GM12892 (cell line): ENCODE measurements around the gene ZEB2.

Experiments used
- DNase-seq: peaks from one replicate; pipeline ENCODE4 v3.0.0; 2011; ENCODE audit not compliant: insufficient read length
- FAIRE-seq: peaks from 2 replicates; lab custom pipeline; 2011; peaks lifted over from hg19 to GRCh38; lab: Jason Lieb, UNC
- POLR2A ChIP-seq: IDR thresholded peaks from 2 replicates; pipeline ENCODE4 v1.6.1; 2011; ENCODE audit warnings: low read depth, low read length, control low read depth
- POLR2AphosphoS5 ChIP-seq: IDR thresholded peaks from 2 replicates; pipeline ENCODE4 v1.6.1; 2011; ENCODE audit warnings: low read depth, low read length, control low read depth
- TAF1 ChIP-seq: IDR thresholded peaks from 2 replicates; pipeline ENCODE4 v1.6.1; 2011; ENCODE audit warnings: low read depth, mild to moderate bottlenecking, control low read depth, low read length, borderline replicate concordance

The ZEB2 gene

DNA sequence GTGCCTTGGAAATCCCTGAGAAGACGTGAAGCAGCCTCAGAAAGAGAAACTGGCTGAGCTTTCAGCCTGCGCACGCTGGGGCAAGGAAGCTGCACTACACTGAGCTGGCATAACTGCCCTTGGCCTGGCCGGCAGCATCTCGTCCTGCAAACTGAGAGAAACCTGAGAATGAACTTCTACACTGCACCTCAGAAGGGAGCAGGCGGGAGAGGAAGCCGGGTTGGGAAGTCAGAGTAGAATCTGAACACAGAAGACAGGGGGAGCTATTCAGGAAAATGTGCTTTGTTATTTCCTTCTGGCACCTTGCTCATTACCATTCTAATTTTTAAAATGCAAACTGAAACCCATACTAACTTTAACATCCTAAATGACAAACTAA lies 70.9 kb downstream of the ZEB2 start:
- TF ChIP-seq POLR2A (no peak), POLR2AphosphoS5 (no peak), TAF1 (no peak)
- no peak for FAIRE-seq
- DNase-seq = no peak

DNA sequence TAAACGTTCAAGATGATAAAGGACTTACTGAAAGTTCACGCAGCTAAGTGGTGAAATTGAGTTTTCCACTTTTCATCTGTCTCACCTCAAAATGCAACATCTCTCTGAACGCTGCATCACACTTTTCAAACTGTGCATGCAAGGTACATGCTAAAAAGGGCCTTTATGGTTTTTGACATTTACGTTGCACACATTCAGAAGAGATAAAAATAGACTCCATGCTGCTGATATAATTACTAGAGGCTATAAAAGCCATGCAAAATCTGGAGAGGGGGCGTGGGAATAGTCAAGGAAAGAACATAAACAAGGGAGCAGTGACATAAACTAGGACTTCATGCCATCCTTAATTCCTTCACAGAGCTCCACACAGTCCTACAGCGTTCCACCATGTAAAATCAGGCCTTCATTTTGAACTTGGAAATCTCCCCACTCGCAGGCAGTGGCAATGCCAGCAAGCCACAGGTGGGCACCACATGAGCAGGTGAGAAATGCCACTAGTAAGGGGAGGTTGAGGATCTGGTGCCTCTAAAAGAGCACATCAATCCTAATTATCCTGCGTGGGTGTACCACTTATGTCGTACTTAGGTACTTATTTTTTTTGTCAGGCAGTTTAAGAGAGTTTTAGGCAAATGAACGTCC lies 71.4 kb downstream of the ZEB2 start:
- no peak for DNase-seq
- TF ChIP-seq POLR2AphosphoS5 = no peak
- no peak for TF ChIP-seq POLR2A
- TF ChIP-seq TAF1 = no peak
- no peak for FAIRE-seq

DNA sequence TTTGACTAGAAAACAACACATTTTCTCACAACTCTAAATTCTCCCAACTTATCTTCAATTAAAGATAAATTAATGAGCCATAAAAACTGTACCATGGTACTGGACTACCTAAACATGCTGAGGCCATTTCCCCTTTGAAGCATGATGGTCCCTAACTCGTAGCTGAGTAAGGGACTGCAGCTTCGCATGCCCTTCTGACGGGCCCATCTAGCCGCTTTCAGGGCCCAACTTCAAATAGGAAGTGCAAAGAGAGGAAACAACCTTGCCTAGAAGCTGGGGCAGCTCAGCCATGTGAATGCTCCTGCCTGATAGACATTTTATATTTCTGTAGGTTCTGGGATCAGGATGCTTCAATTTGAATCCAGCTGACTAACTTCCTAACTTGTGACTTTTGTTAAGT lies 72.4 kb downstream of the ZEB2 start:
- TF ChIP-seq TAF1 (no peak), POLR2A (no peak), POLR2AphosphoS5 (no peak)
- no peak for DNase-seq
- FAIRE-seq = no peak

DNA sequence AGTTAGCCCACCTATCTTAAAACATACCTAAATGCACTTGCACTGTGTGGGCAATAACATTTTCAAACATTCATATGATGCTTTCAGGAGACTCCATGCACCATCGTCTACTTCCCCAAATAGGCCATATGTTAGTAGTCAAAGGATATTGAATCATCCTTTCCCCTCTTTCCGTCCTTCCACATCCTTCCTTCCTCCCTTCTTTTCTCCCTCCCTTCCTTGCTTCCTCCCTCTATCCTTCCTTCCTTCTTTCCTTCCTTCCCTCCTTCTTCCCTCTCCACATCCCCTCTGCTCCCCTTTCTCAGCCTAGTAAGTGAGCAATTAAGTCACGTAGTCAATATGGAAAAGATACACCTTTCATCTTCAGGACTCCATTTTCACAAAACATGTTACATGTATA lies 73.8 kb downstream of the ZEB2 start:
- FAIRE-seq (no peak), DNase-seq (no peak)
- TF ChIP-seq TAF1 = no peak
- TF ChIP-seq POLR2A = no peak
- no peak for TF ChIP-seq POLR2AphosphoS5

DNA sequence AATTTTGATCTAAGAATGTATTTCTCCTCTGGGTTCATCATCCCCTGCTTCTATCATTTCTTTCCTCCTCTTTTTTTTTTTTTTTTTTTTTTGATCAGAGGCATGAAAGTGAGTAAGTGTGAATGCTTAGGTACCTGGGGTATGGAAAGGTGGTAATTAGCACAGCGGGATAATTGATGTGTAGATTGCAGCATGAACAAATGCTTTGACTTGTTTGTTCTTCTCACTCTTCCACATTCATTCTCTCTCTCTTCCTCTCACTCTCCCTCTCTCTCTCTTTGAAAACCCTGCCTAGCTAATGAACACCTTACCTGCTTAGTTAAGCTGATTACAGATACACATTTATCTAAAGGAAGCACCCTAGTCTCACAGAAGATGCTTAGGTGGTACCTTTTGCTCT lies 74.7 kb downstream of the ZEB2 start:
- no peak for TF ChIP-seq POLR2A
- no peak for TF ChIP-seq POLR2AphosphoS5
- no peak for TF ChIP-seq TAF1
- FAIRE-seq (no peak), DNase-seq (no peak)

DNA sequence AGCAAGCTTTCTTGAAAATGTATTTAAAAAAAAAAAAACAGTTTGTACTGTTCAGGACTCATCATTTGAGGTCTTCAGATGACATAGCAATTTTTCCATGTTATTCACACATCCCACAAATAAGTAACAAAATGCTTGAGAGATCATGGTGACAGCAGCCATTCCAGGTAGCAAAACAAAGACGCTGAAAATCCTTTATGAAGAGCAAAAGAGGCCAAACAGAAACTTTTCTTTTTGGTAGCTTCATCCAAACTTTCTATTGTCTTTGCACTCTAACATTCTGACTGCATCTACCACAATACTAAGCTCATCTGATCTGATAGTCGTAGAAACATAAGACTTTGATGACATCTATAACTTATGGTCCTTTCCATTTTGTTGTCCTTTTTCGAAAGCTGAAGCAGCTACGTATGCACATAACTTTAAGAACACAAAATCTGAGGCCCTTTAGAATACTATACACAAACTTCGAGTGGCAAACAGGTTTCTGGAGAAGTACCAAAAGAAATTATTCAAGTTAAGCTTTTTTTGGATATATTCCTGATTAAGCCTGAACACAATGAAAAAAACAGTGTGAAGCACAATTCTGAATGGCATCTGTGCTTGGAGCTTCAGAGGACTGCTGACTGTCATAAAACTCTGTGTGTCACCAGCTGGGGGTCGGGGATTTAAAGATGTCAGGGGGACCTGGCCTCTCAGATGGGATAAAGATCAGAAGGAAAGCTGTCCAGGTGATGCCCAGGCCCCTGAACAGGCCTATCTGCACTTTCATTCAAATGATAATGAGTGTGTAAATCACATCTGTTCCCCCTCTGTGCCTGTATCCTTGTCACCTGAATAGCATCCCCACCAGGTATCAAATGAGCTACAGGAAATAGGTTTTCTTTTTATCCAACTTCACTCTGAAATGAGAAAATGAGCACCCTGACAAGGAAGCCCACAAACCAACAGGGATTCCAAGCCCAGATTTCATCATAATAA lies 75.8 kb downstream of the ZEB2 start:
- no peak for DNase-seq
- TF ChIP-seq TAF1 (no peak), POLR2AphosphoS5 (no peak), POLR2A (no peak)
- FAIRE-seq = peak; percentile 30

DNA sequence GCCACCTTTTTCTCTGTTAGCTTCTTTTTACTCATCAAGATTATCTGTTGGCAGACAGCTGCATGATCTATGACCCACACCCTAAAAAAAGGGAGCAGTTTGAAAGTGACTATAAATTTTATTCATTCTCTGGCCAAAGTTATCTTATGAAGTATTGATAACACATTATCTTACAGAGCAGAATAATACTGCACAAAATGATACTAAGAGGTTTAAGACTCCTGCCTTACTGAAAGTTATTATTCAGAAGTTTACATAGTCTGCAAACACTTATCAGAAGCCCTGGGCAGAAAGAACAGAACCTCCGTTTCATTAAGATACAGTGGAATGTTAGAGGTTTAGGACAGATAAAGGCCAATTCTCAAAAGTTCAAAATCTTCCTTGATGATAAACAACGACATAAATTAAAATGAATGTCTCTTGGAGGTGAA lies 78.2 kb downstream of the ZEB2 start:
- no peak for DNase-seq

DNA sequence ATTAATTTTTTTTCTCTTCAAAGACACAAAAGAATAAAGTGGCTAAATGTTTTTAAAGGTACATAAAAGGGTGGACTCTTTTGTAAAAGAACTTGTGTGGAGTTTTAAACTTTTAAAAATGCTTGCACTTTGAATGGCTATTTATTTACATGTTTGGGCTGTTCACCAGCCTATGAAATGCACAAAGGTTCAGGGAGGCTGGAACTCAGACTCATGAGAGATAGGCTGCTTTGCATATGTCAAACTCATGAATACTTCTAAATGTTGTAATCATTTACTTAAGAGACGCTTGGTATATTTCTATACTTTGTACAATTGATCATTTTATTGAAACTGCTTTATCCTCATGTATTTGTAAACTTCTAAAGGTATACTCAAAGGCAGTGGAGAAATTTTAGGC lies 79.9 kb downstream of the ZEB2 start:
- TF ChIP-seq POLR2AphosphoS5 = no peak
- TF ChIP-seq POLR2A = no peak
- TF ChIP-seq TAF1 = no peak
- no peak for DNase-seq
- FAIRE-seq = no peak

More for the DNA sequence above, 78.2 kb downstream of the ZEB2 start:
- no peak for FAIRE-seq
- TF ChIP-seq TAF1 (no peak), POLR2AphosphoS5 (no peak)

DNA sequence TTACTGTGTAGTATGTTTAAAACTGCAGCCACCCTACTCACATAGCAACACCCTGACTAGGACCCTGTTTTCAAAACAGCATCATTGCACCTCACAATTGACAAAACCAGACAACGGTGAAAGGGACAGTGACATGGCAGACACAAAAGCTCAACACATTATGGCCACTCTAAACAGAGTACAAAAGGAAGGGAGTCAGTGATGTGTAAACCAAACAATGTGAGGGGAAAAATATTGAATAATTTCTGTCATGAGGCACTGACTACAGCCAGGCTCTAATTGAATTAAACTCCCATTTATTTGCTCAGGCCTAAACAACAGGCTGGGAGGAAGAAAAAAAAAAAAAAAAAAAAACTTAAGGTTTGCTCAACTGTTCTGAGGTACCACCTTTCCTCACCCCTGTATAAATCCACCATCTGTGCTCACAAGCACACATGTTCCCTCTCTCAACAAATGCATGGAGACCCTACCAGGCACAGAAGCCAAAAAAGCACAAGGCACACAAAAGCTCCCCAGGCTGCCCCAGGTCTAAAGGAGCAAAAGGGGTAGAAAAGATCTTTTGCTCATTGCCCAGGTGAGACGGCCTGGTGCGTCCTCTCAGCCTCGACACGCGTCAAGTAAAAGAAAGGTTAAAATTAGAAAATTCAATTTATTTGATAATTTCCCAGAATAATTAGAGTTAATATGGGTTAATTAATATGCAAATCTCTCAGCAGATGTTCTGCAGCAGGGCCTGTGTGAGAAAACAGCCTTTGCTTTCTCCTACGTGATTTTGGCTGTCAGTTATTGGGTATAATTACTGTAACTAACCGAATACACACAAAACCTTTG lies 80.9 kb downstream of the ZEB2 start:
- DNase-seq (no peak), FAIRE-seq (no peak)
- TF ChIP-seq TAF1 (no peak), POLR2AphosphoS5 (no peak), POLR2A (no peak)

DNA sequence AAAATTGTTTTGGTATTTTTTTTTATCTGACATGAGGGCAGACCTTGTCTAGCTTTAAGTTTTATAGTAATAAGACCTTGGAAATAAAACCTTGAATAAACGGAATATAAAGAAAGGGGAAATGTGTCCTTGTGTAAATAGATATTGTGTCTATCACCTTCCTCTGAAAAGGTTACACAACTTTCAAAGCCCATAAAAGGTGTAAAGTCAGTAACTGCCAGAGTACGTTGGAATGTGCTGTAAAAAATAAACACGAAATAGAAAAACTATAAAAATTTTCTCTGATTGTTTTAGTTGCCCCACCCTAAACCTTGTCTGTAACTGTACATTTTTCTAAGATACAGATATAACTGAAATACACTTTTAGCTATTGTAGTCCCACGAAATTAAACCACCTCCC lies 82.3 kb downstream of the ZEB2 start:
- FAIRE-seq = no peak
- DNase-seq = no peak
- TF ChIP-seq POLR2A (no peak), TAF1 (no peak), POLR2AphosphoS5 (no peak)

DNA sequence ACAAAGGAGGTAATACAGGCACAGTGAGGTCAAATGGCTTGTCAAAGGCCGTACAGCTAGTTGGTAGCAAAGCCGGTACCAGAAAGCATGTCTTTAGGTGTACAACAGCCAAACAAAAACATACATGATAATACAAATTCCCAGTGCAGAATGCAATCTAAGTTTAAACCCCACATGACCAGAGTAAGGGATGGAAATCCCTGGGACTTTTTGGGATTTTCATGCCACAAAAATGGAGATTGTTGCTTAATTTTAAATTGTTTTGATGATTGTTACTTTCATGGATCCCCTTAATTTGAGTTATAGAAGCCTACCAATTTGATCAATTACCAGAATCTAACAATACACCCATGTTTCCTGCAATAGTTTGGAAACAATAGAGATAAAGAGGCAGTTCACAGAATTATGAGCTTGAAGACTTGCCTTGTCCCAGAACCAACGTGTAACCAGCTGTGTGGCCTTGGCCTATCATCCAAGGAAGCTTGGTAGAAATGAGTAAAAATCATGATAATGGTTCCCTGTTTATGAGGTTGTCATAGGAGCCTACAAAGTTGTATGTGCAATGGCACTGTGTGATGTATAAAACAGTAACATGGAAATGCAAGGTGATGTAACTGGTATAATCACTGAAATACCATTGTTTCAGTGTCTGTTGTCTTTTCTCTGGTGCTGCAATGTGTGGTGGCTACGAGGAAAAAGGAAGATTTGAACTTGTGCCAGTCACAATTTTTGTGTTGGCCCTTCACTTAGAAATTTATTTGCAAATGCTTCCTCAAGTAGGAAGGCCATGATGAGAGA lies 85.3 kb downstream of the ZEB2 start:
- DNase-seq (no peak), FAIRE-seq (peak; percentile 46)
- TF ChIP-seq TAF1 = no peak
- no peak for TF ChIP-seq POLR2AphosphoS5
- TF ChIP-seq POLR2A = no peak
